Measurements from ENCODE around the gene COPS4. TPM values are rescaled to one million over a fixed set of nuclear protein-coding genes. Genes with fewer than 3 reads are reported as not detected.

Gene COPS4
- total RNA-seq, 2 experiments from 2014 or later = 36.6 to 37.2 TPM

DNA sequence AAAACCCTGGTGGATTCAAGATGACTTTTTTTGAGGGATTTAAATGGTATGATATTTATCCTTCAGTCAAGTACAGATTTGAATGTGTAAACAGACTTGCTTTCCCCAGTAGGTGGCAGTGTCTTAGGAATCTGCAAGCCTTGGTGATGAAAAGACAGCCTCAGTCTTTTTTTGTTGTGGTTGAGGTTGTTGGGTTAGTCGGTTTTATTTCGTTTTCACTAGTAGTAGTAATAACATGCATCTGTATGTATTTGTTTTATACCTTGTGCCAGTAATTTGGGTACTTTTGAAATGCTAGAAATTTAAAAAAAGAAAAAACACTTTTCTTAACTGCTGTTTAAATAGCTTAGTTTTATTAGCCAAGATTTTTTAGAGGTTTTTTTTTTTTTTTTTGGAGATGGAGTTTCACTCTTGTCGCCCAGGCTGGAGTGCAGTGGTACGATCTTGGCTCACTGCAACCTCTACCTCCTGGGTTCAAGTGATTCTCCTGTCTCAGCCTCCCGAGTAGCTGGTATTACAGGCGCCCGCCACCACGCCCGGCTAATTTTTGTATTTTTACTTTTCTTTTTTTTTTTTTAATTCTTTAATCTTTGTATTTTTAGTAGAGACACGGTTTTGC, 39.2 kb downstream of the COPS4 start:
- CTCF ChIA-PET = interaction anchor here (0.8 to 1.6 kb wide), 13 partner anchors 10 to 210 kb away, joined by 3 to 10 read pairs (median 5); partner anchors contain the start of gene COQ2
- POLR2A ChIA-PET = interaction anchor here (0.6 to 1.0 kb wide), 4 partner anchors 10 to 280 kb away, joined by 3 to 8 read pairs (median 5); no protein-coding TSS in a partner anchor

DNA sequence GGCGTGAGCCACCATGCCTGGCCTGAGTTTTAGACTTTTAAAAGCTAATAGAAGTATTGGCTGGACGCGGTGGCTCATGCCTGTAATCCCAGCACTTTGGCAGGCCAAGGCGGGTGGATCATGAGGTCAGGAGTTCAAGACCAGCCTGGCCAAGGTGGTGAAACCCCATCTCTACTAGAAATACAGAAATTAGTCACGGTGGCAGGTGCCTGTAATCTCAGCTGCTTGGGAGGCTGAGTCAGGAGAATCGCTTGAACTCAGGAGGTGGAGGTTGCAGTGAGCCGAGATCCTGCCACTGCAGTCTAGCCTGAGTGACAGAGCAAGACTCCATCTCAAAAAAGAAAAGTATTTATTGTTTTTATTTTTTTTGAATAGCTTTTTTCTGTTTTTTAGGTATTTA, 39.8 kb downstream of the COPS4 start:
- POLR2A ChIA-PET = interaction anchor here (1.0 kb wide), 2 partner anchors 9 to 26 kb away, joined by 6 to 8 read pairs; no protein-coding TSS in a partner anchor
- CTCF ChIA-PET = interaction anchor here (0.8 to 1.6 kb wide), 13 partner anchors 10 to 210 kb away, joined by 3 to 10 read pairs (median 5); partner anchors contain the start of gene COQ2

DNA sequence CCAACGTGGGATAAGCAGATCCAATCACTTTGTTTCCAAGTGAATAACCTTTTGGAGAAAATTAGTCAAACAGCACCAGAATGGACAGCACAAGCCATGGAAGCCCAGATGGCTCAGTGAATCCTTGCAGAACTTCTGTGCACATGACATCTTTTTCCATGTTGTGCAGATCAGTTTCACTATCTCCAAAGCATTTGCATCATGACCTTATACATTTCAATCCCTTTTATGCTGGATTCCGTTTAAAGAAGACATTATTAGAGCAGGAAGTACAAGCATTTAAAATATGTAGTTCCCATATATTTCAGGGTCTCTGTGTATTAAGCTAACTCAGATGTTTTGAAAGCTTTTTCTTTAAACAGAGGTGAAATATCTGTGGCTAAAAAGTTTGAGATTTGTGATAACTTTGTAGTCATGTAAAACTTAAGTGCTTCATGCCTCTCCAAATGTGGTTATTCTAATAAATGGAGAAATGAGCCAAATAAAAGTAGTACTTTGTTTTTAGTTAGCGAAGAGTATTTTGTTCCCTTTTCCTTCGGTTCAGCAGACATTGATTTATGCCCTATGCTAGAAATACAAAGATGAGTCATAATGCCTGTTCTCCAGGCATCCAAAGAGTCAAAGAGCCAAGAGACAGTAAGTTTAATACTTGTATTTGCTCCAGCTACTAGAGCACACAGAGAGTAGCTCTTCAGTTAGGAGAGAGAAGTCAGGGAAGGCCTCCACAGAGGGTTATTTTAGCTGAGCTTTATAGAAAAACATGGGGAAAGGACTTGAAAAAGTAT, 40.5 kb downstream of the COPS4 start:
- ChIA-PET CTCF (interaction anchor here (1.2 to 2.1 kb wide), 5 partner anchors 19 to 192 kb away, joined by 3 to 5 read pairs (median 5); no protein-coding TSS in a partner anchor), POLR2A (no interaction called here)

GRCh38 chr4:83080561-83080960, 45.6 kb downstream of the COPS4 start:
- POLR2A ChIA-PET = no interaction called here
- CTCF ChIA-PET = no interaction called here

- ChIA-PET POLR2A (no interaction called here), CTCF (no interaction called here)
These were observed 47.8 kb downstream of the COPS4 start for GRCh38 chr4:83082777-83083176.

GRCh38 chr4:83083925-83084475, 49.0 kb downstream of the COPS4 start:
- ChIA-PET CTCF (interaction anchor here (0.5 to 1.7 kb wide), 3 partner anchors 10 to 177 kb away, joined by 3 to 10 read pairs (median 5); no protein-coding TSS in a partner anchor), POLR2A (interaction anchor here (1.5 kb wide), 1 partner anchor 10 kb away, joined by 8 read pairs; no protein-coding TSS in a partner anchor)

GRCh38 chr4:83084956-83085355, 50.0 kb downstream of the COPS4 start:
- POLR2A ChIA-PET = interaction anchor here (1.5 kb wide), 1 partner anchor 11 kb away, joined by 8 read pairs; no protein-coding TSS in a partner anchor
- CTCF ChIA-PET = interaction anchor here (1.7 kb wide), 1 partner anchor 11 kb away, joined by 10 read pairs; no protein-coding TSS in a partner anchor

DNA sequence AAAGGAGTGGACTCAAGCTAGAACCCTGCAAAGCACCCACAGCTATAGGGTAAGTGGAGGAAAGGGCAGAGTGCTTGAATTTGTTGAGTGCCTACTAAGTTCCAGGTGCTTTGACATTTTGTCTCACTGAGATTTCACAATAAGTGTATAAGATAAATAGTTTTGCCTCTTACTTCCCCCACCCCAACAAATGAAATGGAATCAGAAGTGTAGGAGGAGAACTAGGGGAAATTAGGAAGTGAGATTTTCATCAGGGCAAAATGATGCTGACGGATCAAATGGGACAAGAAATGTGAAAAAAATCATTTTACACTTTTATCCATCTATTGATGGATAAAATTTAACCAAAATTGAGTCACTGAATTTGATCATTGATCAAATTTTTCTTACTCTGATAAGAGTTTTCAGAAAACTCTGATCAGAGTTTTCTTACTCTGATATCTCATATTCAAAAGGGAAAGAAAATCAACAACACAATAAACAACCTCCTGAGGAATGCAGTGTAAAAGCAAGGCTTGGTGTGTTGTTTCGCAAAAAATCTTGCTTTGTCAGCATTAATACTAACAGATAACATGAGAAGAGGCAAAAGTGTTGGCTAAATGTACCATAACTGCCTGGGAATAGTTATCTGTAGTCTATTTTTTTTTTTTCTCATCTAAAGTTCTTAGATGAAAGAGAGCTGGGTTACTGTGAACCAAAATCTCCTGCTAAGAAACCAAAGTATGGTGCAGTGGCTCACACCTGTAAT, 54.6 kb downstream of the COPS4 start:
- ChIA-PET CTCF (no interaction called here), POLR2A (no interaction called here)

- ChIA-PET CTCF (no interaction called here), POLR2A (no interaction called here)
These were observed 58.2 kb downstream of the COPS4 start for GRCh38 chr4:83093060-83093640.

- ChIA-PET POLR2A (interaction anchor here (0.6 kb wide), 1 partner anchor 121 kb away, joined by 3 read pairs; no protein-coding TSS in a partner anchor), CTCF (interaction anchor here (0.6 to 1.5 kb wide), 2 partner anchors 35 to 88 kb away, joined by 3 read pairs; no protein-coding TSS in a partner anchor)
These were observed 61.4 kb downstream of the COPS4 start for GRCh38 chr4:83096397-83096796.

DNA sequence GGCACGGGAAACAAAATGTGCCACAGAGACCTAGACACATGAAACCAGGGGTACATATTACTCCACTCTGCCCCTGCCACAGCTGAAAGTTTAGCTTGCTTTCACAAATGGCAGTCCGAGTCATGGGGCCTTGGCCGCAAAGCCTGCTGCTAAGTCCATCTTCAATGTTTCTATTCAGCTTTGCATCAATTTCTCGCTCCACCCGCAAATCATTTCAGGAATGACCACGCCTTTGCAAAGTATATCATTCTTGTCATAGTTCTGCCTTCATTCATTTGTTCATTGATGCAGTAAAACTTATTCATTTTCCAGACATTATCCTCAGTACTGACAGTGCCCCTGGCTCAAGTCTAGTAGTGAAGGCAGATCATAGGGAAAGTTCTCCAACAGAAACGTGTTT, 70.0 kb downstream of the COPS4 start:
- POLR2A ChIA-PET = no interaction called here
- CTCF ChIA-PET = no interaction called here

DNA sequence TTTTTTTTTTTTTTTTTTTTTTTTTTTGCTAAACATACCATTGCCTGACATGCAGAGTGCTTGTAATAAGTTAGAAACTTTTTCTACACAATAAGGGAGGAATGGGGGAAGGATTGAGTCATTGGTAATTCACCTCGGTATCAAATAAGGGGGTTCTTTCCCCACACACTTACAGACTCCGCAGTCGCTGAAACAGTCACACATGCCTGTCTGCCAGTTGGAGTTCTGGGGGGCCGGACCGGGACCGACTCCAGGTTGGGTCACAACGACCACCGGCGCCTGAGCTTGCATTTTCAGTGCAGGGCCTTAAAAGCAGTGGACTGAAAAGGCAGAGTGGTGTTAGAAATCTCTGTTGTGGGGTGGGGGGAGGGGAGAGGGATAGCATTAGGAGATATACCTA, 72.6 kb downstream of the COPS4 start:
- ChIA-PET CTCF (interaction anchor here (0.6 to 0.9 kb wide), 2 partner anchors 173 to 177 kb away, joined by 3 to 4 read pairs; partner anchors contain the start of gene COQ2), POLR2A (interaction anchor here (0.6 kb wide), 1 partner anchor 146 kb away, joined by 4 read pairs; no protein-coding TSS in a partner anchor)

DNA sequence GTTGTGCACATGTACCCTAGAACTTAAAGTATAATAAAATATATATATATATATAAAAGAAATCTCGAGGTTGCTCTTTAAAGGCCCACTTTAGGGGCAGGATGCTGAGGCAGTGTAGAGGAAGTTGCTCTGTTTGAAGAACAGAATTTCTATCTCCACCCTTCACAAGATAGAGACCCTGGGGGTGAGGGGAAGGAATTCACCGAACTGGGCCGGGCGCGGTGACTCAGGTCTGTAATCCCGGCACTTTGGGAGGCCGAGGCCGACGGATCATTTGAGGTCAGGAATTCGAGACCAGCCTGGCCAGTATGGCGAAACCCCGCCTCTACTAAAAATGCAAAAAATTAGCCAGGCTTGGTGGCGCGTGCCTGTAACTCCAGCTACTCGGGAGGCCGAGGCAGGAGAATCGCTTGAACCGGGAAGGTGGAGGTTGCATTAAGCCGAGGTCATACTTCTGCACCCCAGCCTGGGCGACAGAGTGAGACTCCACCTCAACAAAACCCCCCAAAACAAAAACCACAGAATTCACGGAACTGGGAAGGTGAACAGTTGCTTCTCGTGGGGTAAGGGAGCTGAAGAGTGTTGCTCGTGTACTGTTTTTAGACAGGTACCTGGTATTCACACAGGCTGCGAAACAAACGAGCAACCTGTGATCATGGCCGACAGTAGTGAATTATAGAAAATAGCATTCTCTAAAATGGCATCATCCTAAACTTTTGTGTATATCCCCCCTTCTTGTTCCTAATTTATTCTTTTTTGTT, 73.3 kb downstream of the COPS4 start:
- CTCF ChIA-PET = no interaction called here
- POLR2A ChIA-PET = interaction anchor here (1.1 to 1.4 kb wide), 2 partner anchors 73 to 208 kb away, joined by 3 to 4 read pairs; partner anchors contain the start of gene COPS4

- ChIA-PET CTCF (interaction anchor here (0.6 to 1.8 kb wide), 6 partner anchors 13 to 174 kb away, joined by 3 to 9 read pairs (median 4); no protein-coding TSS in a partner anchor), POLR2A (interaction anchor here (0.6 to 1.4 kb wide), 6 partner anchors 8 to 688 kb away, joined by 3 to 4 read pairs (median 4); partner anchors contain the start of gene COPS4)
These were observed 74.7 kb downstream of the COPS4 start for GRCh38 chr4:83109480-83110222.

DNA sequence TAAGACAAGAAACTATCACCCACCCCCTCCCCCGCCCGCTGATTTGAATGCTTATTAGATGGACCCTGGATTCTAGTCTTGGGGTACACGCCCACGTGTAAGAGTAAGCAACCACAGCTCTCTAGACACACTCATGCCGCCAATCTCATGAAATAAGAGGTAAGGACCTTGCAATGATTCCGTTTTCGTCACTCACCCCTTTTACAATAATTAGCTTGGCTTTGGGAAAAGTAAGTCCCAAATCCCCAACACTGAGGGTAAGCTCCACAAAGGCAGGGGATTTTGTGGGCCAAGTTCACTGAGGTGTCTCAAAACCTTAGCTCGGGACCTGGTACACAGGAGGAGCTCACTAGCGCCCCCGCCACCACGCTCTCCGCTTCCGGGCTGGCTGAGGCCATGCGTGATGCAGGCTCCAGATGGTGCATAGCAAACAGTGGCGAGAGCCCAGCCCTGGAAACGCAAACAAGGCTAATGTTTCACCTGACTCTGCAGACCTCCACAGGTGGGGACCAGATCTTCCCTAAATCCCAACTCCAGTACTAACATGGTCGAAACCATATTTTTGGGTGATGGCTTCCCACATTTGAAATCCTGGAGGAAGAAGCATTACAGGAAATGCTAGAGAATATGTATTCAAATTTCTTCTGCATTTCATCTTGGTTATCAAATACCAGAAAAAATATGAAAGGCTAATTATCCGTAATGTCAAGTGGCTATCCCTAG, 75.4 kb downstream of the COPS4 start:
- POLR2A ChIA-PET = interaction anchor here (0.6 to 1.3 kb wide), 6 partner anchors 9 to 688 kb away, joined by 3 to 4 read pairs (median 4); partner anchors contain the start of gene COPS4
- CTCF ChIA-PET = interaction anchor here (0.6 to 1.8 kb wide), 6 partner anchors 13 to 173 kb away, joined by 3 to 9 read pairs (median 4); no protein-coding TSS in a partner anchor
